ENCODE data around the gene AQP9.

Gene AQP9

DNA sequence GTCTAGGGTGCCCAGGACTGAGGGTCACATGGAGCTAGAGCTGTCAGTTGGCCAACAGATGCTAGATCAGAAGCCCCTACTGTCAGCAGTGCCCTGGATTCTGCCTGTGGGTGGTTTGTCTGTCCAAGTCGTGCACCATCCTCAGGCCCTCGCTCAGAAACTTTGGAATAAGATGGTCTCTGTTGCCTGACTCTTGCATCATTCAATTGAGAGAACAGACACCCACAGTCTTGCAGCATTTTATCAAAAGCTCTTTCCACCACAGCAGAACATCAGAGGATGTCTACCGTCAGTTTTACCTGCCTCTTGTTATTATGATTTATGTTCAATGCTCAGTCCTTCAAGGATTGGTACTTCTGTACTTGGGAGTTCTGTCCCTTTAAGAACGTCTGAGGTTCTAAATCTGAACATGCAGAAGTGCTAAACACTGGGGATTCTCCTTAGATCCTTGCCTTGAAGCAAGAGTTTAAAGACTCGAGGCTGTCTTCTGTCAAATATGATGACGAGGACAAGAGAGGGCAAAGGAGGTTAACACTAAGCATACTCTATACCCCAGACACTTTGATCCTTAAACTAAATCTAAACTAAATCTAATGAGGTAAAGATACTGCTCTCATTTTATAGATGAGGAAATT, 4.8 kb downstream of the AQP9 start:
- no peak for FAIRE-seq

DNA sequence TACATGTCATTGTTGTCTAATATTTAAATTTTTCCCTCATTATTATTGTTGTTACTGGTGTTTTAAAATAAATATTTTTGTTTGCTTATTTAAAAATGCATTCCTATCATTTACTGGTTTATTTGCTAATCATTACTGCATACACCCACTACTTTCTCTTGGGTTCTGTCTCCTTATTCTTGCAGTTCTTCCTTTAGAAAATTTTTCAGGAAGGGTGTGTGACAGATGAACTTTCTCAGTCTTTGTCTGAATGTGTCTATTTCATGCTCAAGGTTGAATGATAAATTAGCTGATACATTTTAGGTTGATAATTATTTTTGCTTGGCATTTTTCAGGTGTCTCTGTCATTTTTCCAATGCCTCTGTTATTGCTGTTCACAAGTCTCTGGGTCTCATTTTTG, 7.4 kb downstream of the AQP9 start:
- FAIRE-seq: no peak

DNA sequence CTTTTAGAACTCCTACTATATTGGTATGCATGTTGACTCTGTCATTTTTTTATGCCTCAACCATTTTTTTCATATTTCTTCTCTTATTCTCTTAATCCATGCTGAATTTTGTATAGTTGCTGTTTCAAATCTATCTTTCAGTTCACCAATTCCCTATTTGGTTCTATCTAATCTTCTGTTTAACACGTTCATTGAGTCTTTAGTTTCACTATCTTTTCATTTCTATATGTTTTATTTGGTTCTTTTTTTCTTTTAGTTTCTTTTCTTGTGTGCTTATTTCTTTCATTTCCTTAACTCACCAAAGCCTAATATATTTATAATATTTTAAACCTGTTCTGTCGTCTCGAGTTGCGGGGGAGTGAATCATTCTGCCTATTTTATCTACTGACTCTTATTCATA, 8.0 kb downstream of the AQP9 start:
- no peak for FAIRE-seq

DNA sequence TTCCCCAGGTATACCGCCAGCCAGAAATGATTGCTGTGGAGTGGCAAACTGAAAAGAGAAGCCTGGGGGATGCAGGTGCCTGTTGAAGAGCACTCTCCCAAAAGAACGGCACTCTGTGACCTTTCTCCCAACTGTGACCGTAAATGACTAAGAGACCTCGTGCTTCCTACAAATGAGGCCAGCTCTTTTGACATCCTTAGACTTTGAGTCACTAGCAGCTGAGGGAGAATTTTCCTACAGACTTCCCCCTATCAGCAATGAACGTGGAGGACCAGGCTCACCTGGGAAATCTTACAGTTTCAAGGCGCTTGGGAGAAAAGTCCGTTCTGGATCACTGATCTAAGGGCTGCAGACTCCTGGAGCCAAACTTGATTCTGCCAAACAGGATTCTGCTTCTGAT, 8.6 kb downstream of the AQP9 start:
- FAIRE-seq: no peak

DNA sequence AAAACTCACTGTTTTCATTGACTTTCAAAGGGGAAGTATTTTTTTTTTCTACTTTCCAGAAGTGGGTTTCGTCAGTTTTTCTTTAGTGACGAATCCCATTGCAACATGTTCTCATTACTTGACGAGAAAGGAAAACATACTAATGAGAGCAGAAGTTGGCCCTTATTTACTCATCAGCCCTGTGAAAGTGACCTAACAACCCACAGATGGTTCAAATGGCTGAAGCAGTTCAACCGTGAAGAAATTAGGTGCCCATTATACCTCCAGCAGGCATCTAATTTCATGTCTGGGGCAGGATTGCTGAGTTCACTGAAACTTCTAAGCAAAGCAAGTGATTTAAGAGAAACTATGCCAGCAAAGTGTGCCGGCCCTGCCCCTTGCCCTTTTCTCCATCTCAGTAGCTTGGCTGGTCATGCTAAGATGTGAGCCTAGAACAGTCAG, 9.0 kb downstream of the AQP9 start:
- FAIRE-seq: no peak

DNA sequence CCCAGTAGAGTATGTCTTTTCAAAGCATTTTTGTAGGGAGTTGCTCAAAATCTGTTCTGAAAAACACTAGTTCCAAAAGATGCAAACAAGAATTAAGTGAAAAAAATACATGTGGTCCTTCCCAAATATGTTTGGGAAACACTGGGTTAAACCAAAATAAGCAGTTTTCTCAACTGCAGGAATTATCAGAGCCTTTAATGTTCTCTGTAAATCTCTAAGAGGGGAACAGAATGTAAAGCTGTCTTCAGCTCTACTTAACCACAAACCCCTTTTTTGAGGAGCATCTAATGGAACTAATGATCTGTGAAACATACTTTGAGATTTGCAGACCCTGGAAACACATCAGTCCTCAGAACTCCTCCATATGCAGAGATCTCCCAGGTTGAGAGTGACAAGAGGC, 9.9 kb downstream of the AQP9 start:
- FAIRE-seq: no peak

DNA sequence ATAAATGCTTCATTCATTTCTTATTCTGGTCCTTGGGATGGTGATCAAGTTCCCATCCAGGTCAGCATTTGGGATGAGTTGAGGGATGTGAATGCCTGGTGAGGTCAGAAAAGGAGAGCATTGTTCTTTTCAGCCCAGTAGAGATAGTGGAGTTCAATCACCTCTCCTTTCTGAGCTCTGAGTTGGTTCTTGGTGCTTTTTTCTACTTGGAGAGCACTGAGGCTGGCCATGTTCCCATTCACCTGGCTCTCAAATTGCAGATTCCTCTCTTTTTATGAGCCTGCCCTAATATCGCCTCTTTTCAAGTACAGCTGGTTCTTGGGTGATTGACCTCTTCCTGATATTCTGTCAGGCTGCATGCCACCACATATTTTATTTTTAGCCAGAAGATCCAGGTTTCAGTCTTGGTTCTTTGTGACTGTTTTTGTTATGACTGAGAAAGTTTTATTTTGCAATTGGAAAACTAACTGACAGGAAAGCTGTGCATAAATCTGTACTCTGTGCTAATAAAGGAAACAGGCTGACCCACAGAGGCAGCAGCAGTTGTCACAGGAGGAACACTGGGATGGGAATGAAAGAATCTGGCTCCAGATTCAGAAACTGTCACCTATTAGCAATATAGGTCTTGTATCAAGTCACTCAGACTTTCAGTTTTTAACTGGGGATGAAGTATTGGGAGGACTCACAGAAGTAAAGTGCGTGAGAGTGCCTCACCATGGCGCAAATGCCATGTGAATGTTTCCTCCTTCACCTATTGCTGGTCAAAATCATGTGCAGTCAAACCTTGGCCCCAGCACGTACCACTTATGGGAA, 10.7 kb downstream of the AQP9 start:
- FAIRE-seq: no peak

DNA sequence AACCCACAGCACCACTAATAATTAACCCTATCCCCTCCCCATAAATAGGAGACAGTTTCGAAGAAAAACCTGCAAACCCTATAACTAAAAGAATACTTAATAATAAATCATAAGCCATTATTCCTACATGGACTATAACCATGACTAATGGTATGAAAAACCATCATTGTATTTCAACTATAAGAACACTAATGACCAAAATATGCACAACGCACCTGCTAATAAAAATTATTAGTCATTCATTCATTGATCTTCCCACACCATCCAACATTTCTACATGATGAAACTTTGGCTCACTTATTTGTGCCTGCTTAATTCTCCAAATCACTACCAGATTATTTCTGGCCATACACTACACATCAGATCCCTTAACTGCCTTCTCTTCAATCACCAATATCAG, 16.6 kb downstream of the AQP9 start:
- FAIRE-seq: no peak

DNA sequence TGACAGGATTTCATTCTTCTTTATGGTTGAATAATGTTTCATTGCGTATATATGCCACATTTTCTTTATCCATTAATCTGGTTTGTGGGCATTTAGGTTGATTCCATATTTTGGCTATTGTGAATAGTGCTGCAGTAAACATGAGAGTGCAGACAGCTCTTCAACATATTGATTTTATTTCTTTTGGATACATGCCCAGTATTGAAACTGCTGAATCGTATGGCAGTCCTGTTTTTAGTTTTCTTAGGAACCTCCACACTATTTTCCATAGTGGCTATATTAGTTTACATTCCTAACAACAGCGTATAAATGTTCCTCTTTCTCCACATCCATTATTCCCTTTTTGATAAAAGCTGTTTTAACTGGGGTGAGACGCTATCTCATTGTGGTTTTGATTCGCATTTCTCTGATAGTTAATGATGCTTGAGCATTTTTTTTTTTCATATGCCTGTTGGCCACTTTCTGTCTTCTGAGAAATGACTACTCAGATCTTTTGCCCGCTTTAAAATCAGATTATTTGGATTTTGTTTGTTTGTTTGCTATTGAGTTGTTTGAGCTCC, 21.7 kb downstream of the AQP9 start:
- FAIRE-seq: no peak

DNA sequence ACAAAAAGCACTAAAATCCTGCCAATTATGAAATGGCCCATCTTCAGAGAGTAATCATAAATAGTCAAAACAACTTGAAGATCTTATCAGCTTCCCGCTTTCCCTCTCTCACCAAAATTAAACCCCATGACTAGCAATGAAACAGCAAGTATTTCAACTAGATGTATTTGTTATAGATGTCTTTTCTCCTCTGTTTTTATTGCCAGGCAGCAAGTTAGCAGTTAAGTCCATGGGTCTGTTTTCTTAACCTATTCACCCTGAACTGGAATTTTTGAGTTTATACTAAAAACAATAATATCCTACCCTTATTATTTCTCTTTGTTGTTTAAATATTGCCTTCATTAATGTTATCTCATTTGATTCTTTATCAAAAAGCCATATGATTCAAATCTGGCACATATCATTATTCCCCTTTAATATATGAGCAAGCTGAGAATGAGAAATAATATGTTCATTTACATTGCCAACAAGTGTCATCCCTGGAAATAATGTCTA, 23.3 kb downstream of the AQP9 start:
- no peak for FAIRE-seq

DNA sequence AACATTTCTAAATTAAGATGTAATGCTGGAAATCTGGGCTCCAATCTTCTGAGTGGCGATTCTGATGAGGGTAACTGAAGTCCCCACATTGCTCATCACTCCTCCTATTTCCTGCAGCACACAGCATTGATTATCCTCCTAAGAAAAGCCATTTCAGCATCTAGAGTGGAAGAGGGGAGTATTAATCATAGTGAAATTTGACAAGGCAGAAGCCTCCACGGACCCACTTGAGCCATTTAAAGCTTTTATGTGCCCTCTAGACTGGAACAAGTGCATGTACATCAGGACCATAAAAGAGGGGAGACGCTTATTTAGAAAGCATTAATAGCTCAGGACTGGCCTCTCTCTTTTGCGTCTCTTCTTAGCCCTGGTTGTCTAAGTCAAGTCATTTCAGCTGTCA, 25.8 kb downstream of the AQP9 start:
- FAIRE-seq: no peak

DNA sequence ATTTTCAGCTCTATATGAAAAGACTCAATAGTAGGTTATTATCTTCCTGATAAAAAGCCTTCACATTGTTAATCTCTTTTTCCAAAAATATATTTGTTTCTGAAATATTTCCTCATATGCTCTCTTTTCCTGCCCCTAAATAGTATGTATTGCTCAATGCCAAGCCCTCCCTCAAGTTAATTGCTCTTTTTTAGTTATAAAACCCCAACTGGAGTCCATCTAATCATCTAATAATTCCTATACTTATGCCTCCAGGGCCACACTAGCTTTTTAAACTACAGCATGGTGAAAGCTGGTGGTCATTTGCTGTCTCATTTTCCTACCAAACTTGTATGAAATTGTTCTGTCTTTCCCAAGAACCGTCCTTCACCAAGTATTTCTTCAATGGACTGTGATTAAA, 26.7 kb downstream of the AQP9 start:
- no peak for FAIRE-seq

DNA sequence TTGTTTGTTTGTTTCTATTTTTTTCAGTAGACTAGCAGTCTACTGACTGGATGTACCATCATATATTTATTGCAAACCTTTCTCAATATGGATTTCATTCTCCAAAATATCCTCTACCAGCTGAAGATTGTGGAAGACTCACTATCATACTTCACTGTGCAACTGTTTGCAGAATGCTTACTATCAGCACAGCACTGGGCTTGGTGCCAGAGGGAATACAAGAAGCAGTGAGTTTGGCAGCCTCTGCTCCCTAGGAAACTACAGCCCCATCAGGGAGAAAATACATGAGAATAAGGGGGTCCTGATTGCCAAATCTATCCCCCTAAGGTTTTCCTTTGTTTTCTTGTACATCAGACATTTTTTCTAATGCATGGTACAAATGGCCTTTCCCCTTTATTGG, 27.5 kb downstream of the AQP9 start:
- FAIRE-seq: no peak

DNA sequence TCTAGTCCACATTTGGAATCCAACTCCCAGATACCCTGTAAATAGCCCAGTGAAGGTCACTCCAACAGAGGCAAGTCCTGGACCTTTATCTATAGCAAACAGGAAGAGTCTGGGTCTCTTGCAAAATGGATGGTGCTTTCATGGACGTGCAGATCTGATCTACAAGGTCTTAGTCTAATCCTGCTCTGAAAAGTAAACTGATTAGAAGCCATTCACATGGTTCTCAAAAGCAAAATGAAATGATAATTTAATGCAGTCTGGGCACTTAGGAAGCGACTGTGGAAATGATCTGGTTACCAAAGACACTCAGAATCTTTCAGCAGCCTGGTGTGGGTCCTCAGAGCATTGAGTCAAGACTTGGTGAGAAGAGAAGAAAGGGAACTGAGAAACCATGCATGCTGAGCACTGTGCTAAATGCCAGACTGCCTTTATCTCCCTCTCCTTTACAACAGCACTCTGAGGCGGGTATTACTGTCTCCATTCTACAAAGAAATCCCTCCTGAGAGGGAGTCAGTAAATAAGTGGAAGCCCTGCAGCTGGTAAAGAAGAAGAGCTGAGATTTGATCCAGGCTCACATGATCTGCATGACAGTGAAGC, 29.0 kb downstream of the AQP9 start:
- FAIRE-seq: no peak

DNA sequence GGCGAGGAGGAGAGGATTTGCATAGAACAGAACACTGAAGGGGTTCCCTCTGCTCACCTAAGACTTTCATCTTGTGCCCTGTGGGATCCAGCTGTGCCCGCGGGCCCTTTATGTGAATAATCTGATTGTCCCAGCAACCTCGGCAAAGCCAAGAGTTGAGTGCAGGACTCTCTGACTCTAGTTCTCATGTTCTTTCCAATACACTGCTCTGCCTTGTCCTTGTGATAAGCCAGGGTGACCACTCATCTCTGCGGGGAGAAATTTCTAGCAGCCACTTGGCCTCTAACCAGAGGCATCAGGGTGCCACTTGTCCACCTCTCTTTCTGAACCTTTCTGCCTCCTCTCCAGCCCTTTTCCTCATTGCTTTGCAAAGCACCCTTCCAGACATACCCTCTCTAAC, 31.8 kb downstream of the AQP9 start:
- no peak for FAIRE-seq

DNA sequence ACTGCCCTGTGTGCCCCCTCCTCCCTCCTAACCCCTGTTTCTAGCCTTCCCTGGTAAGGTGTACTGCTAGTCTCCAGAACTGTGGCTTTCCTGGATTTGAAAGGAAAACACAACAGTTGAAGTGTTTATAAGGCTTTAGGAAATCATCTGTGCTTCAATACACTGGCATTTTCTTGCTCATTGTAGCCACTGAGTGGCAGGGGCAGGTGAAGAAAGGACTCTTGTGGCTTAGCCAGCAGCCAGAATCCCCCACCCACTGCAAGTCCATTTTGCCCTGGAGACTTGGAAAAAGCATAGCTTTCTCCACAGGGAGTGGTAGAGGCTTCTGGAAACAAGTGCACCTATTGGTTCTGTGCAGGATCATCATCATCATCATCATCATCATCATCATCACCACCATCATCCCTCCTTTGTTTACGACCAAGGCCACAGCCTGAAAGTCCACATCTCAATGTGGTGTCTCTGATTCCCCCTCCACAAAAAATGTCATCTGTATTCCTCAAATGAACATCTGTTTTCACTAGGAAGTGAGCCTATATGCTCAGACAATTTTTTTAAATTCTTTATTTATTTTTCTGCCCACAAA, 33.4 kb downstream of the AQP9 start:
- no peak for FAIRE-seq

DNA sequence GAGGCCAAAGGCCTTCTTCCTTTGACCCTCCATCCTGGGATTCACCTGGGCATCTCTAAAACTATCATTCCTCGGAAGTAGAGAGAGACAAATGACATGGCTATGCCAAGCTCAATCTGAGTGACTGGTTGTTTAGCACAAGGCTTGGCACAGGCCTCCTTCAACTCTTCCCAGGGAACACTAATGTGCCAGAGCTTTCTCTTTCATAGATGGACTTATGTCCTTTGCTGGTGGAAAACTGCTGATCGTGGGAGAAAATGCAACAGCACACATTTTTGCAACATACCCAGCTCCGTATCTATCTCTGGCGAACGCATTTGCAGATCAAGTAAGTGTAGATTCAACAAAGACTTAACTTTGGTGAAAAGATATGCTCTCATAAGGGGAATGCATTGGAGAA, 36.5 kb downstream of the AQP9 start:
- no peak for FAIRE-seq

DNA sequence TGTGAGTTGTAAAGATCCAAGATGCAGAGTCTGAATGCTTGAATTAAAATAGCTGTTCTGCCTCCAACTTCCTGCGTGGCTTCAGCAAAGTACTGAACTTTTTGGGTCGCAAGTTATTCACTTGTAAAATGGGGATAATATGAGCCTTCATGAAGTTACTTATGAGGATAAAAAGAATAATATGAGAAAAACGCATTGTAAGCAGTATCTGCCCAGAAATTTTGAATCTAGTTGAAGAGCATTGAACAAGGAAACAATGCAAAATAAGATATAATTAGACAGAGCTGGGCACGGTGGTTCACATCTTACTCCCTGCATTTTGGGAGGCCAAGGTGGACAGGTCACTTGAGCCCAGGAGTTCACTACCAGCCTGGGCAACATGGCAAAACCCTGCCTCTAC, 37.8 kb downstream of the AQP9 start:
- FAIRE-seq: no peak

DNA sequence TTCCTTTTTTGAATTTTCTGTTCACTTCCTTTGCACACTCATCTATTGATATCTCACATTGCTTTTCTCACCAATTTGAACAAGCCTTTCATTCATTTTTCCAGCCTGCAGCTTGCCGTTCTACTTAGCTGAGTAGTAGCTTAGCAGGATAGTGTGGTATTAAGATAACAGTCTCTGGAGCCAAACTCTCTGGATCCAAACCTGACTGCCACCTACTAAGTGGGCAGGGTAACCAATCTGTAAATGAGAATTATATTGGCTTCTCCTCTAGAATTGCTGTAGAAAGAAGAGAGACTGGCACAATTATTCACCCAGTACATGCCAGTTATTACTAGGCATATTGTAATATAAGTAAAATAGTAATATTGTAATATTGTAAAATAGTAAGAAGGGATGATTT, 40.5 kb downstream of the AQP9 start:
- FAIRE-seq: no peak

DNA sequence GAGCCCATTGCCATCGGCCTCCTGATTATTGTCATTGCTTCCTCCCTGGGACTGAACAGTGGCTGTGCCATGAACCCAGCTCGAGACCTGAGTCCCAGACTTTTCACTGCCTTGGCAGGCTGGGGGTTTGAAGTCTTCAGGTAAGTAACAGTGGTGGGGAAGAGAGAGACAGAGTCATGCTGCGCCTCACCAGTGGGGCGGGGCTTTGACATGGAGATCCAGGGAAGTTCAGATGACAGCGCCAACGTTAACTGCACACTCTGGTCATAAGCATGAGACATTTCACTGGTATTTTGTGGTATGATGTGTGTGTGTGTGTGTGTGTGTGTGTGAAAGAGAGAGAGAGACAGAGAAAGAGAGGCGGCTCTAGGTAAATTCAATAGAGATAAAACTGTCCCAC, 41.0 kb downstream of the AQP9 start:
- FAIRE-seq: no peak

DNA sequence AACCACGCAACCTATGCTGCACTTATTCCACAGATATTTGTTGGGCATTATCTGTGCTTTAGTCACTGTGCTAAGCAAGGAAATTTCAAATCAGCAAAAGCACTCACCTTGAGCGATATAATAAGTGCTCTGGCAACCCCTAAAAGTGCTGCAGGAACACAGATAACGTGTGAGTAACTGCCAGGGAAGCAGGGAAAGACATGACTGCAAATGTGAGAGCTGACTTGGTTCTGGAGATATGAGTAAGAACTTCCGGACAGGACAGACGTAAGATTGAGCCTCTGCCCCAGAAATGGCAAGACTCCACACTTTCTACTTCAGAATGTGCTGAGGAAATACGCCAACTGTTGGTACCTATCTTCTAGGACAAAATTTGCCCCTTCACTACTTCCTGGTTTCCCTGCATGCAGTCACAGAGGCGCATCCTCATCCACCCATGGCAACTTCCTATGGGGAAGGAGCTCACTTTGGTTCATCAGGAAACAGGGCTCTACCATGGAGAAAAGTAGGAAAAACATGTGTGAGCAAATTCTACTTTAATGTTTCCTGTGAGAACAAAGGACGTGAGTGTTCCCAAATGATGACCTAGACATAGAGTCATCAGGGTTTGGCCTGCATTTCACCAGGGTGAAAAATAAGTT, 41.7 kb downstream of the AQP9 start:
- FAIRE-seq: no peak

DNA sequence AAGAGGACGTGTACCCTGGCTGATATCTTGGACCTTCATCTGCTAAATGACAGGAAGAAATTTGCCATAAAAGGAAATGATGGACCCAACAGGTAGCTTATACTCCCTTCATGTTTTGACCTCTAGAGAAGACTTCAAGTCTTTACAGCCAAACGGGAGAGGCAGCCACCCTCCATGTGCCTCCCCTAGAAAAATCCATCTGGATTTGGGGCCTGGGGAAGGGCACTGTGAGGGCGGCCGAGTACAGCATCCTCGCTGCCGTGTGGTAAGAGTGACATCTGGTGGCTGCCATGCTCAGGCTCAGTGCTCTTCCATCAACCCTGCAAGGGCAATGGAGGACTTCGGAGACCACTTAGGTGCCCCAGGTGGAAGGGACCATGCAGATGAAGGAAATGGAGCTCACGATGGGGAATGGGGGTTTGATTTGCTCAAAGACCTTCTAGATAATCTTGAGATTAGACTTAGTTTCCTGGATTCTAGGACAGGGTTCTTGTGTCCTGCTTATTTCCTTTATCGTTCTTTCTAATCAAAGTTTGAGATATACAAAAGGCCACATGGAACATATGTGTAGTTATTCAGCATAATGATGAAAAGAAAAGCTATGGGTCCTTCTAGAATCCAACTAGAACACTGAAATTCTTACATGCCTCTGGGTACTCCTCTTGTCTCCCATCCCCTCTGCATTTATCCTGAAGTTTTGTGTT, 44.4 kb downstream of the AQP9 start:
- no peak for FAIRE-seq

Measured in TTC549 (cell line).